Measurements from ENCODE around the gene PRRT1.
"Not testable (repeated sequence)": the region's sequence is repeated elsewhere in the genome, so short reads cannot be mapped to it uniquely, and the experiment has no call there.

PRRT1 gene

GRCh38 chr6:32149932-32150870, 1.5 kb downstream of the PRRT1 start:
- Histone ChIP-seq H3K27ac (ENCODE audit: insufficient read depth, low read depth, low read length, poor library complexity, severe bottlenecking) (no peak overlapping the region), H3K4me1 (ENCODE audit: control insufficient read depth, insufficient read depth, low read length) (peaks cover 11% of the 10 kb centered on the region), H3K4me3 (ENCODE audit: insufficient read depth, low read depth, low read length) (no peak overlapping the region), H3K27me3 (ENCODE audit: control insufficient read depth, insufficient read depth, low read length, poor library complexity, severe bottlenecking) (peaks cover 26% of the 10 kb centered on the region), H3K36me3 (ENCODE audit: control insufficient read depth, insufficient read depth, low read length) (no peaks in the 10 kb centered on the region), H3K9me3 (ENCODE audit: control insufficient read depth, low read length) (no peaks in the 10 kb centered on the region)
- WGBS, 2 experiments = 72 to 76% methylated on average over 55 of the region's 55 CpGs

GRCh38 chr6:32149092-32149755, 2.5 kb downstream of the PRRT1 start:
- H3K9me3 ChIP-seq (ENCODE audit: control insufficient read depth, low read length) = no peaks in the 10 kb centered on the region
- H3K27me3 ChIP-seq (ENCODE audit: control insufficient read depth, insufficient read depth, low read length, poor library complexity, severe bottlenecking) = peaks cover 26% of the 10 kb centered on the region
- H3K4me3 ChIP-seq (ENCODE audit: insufficient read depth, low read depth, low read length) = no peak overlapping the region
- 93 to 94% methylated on average over 47 of the region's 47 CpGs for WGBS, 2 experiments
- H3K36me3 ChIP-seq (ENCODE audit: control insufficient read depth, insufficient read depth, low read length) = no peaks in the 10 kb centered on the region
- peaks cover 11% of the 10 kb centered on the region for H3K4me1 ChIP-seq (ENCODE audit: control insufficient read depth, insufficient read depth, low read length)
- no peak overlapping the region for H3K27ac ChIP-seq (ENCODE audit: insufficient read depth, low read depth, low read length, poor library complexity, severe bottlenecking)

- Histone ChIP-seq H3K9me3 (ENCODE audit: control insufficient read depth, low read length) (no peaks in the 10 kb centered on the region), H3K4me3 (ENCODE audit: insufficient read depth, low read depth, low read length) (no peak overlapping the region), H3K27ac (ENCODE audit: insufficient read depth, low read depth, low read length, poor library complexity, severe bottlenecking) (no peak overlapping the region), H3K4me1 (ENCODE audit: control insufficient read depth, insufficient read depth, low read length) (peaks cover 11% of the 10 kb centered on the region), H3K27me3 (ENCODE audit: control insufficient read depth, insufficient read depth, low read length, poor library complexity, severe bottlenecking) (peaks cover 26% of the 10 kb centered on the region), H3K36me3 (ENCODE audit: control insufficient read depth, insufficient read depth, low read length) (no peaks in the 10 kb centered on the region)
- 92 to 93% methylated on average over 39 of the region's 39 CpGs for WGBS, 2 experiments
Observed at GRCh38 chr6:32148289-32149091, 3.2 kb downstream of the PRRT1 start.

GRCh38 chr6:32147401-32148132, 4.2 kb downstream of the PRRT1 start:
- H3K27me3 ChIP-seq (ENCODE audit: control insufficient read depth, insufficient read depth, low read length, poor library complexity, severe bottlenecking) = peaks cover 25% of the 10 kb centered on the region
- H3K27ac ChIP-seq (ENCODE audit: insufficient read depth, low read depth, low read length, poor library complexity, severe bottlenecking) = no peak overlapping the region
- H3K36me3 ChIP-seq (ENCODE audit: control insufficient read depth, insufficient read depth, low read length) = no peaks in the 10 kb centered on the region
- no peaks in the 10 kb centered on the region for H3K9me3 ChIP-seq (ENCODE audit: control insufficient read depth, low read length)
- no peak overlapping the region for H3K4me3 ChIP-seq (ENCODE audit: insufficient read depth, low read depth, low read length)
- H3K4me1 ChIP-seq (ENCODE audit: control insufficient read depth, insufficient read depth, low read length) = peaks cover 10% of the 10 kb centered on the region
- 90 to 93% methylated on average over 4 of the region's 4 CpGs for WGBS, 2 experiments

- H3K27ac ChIP-seq (ENCODE audit: insufficient read depth, low read depth, low read length, poor library complexity, severe bottlenecking) = no peak overlapping the region
- 46 to 47% methylated on average over 4 of the region's 4 CpGs for WGBS, 2 experiments
- no peaks in the 10 kb centered on the region for H3K9me3 ChIP-seq (ENCODE audit: control insufficient read depth, low read length)
- peaks cover 3% of the 10 kb centered on the region for H3K4me1 ChIP-seq (ENCODE audit: control insufficient read depth, insufficient read depth, low read length)
- H3K27me3 ChIP-seq (ENCODE audit: control insufficient read depth, insufficient read depth, low read length, poor library complexity, severe bottlenecking) = peaks cover 21% of the 10 kb centered on the region
- H3K4me3 ChIP-seq (ENCODE audit: insufficient read depth, low read depth, low read length) = no peak overlapping the region
- H3K36me3 ChIP-seq (ENCODE audit: control insufficient read depth, insufficient read depth, low read length) = no peaks in the 10 kb centered on the region
Observed at GRCh38 chr6:32146687-32147086, 5.1 kb downstream of the PRRT1 start.

- 90 to 95% methylated on average over 1 of the region's 1 CpG for WGBS, 2 experiments
- Histone ChIP-seq H3K27ac (ENCODE audit: insufficient read depth, low read depth, low read length, poor library complexity, severe bottlenecking) (no peak overlapping the region), H3K4me3 (ENCODE audit: insufficient read depth, low read depth, low read length) (no peak overlapping the region)
Observed at GRCh38 chr6:32146287-32146686, 5.5 kb downstream of the PRRT1 start.

GRCh38 chr6:32144238-32144637, 7.5 kb downstream of the PRRT1 start:
- not testable (repeated sequence) for H3K27me3 ChIP-seq (ENCODE audit: control insufficient read depth, insufficient read depth, low read length, poor library complexity, severe bottlenecking); H3K27ac ChIP-seq (ENCODE audit: insufficient read depth, low read depth, low read length, poor library complexity, severe bottlenecking); H3K36me3 ChIP-seq (ENCODE audit: control insufficient read depth, insufficient read depth, low read length); H3K4me1 ChIP-seq (ENCODE audit: control insufficient read depth, insufficient read depth, low read length); H3K9me3 ChIP-seq (ENCODE audit: control insufficient read depth, low read length); H3K4me3 ChIP-seq (ENCODE audit: insufficient read depth, low read depth, low read length)
- WGBS, 2 experiments = 90 to 99% methylated on average over 7 of the region's 7 CpGs

More at GRCh38 chr6:32146287-32146686, 5.5 kb downstream of the PRRT1 start:
- H3K36me3 ChIP-seq (ENCODE audit: control insufficient read depth, insufficient read depth, low read length) = no peaks in the 10 kb centered on the region
- H3K4me1 ChIP-seq (ENCODE audit: control insufficient read depth, insufficient read depth, low read length) = peaks cover under 1% of the 10 kb centered on the region
- peaks cover 18% of the 10 kb centered on the region for H3K27me3 ChIP-seq (ENCODE audit: control insufficient read depth, insufficient read depth, low read length, poor library complexity, severe bottlenecking)
- no peaks in the 10 kb centered on the region for H3K9me3 ChIP-seq (ENCODE audit: control insufficient read depth, low read length)

GRCh38 chr6:32140420-32141046, 11.2 kb downstream of the PRRT1 start:
- H3K4me1 ChIP-seq (ENCODE audit: control insufficient read depth, insufficient read depth, low read length) = no peaks in the 10 kb centered on the region
- H3K27ac ChIP-seq (ENCODE audit: insufficient read depth, low read depth, low read length, poor library complexity, severe bottlenecking) = no peak overlapping the region
- no peaks in the 10 kb centered on the region for H3K36me3 ChIP-seq (ENCODE audit: control insufficient read depth, insufficient read depth, low read length)
- WGBS, 2 experiments = 87 to 94% methylated on average over 5 of the region's 5 CpGs
- no peaks in the 10 kb centered on the region for H3K9me3 ChIP-seq (ENCODE audit: control insufficient read depth, low read length)
- H3K27me3 ChIP-seq (ENCODE audit: control insufficient read depth, insufficient read depth, low read length, poor library complexity, severe bottlenecking) = no peaks in the 10 kb centered on the region
- H3K4me3 ChIP-seq (ENCODE audit: insufficient read depth, low read depth, low read length) = no peak overlapping the region

GRCh38 chr6:32139590-32139989, 12.1 kb downstream of the PRRT1 start:
- Histone ChIP-seq H3K9me3 (ENCODE audit: control insufficient read depth, low read length) (no peaks in the 10 kb centered on the region), H3K4me3 (ENCODE audit: insufficient read depth, low read depth, low read length) (no peak overlapping the region), H3K27me3 (ENCODE audit: control insufficient read depth, insufficient read depth, low read length, poor library complexity, severe bottlenecking) (no peaks in the 10 kb centered on the region), H3K27ac (ENCODE audit: insufficient read depth, low read depth, low read length, poor library complexity, severe bottlenecking) (no peak overlapping the region), H3K4me1 (ENCODE audit: control insufficient read depth, insufficient read depth, low read length) (no peaks in the 10 kb centered on the region), H3K36me3 (ENCODE audit: control insufficient read depth, insufficient read depth, low read length) (no peaks in the 10 kb centered on the region)
- WGBS, 2 experiments = 93 to 95% methylated on average over 5 of the region's 5 CpGs
